HG02610 (cell line): ENCODE data around the gene LRRC17.

Source experiments
- ATAC-seq: cut with Tn5 transposase; IDR thresholded peaks from one replicate; pipeline ENCODE4 v1.9.1; 2021; ENCODE audit warnings: mild to moderate bottlenecking, moderate library complexity; ENCODE audit not compliant: unreplicated experiment

LRRC17 gene

GRCh38 chr7:102912742-102913141 is at the start of gene LRRC17:
Gene LRRC17 (plus strand): TSS chr7:102913000. CDS start chr7:102933914, 20,914 bp downstream.
- ATAC-seq = no peak

GRCh38 chr7:102864958-102865357 is 47.8 kb upstream of the LRRC17 start:
- no peak for ATAC-seq

- no peak for ATAC-seq
These were observed 46.1 kb upstream of the LRRC17 start for GRCh38 chr7:102866535-102867215.

GRCh38 chr7:102869195-102869594 is 43.6 kb upstream of the LRRC17 start:
- no peak for ATAC-seq

GRCh38 chr7:102872460-102872859 is 40.3 kb upstream of the LRRC17 start:
- ATAC-seq = no peak

- peak; percentile 29 for ATAC-seq
These were observed 39.2 kb upstream of the LRRC17 start for GRCh38 chr7:102873470-102874165.

GRCh38 chr7:102874166-102874829 is 38.5 kb upstream of the LRRC17 start:
- peak; percentile 98 for ATAC-seq

- ATAC-seq = no peak
These were observed 37.8 kb upstream of the LRRC17 start for GRCh38 chr7:102874966-102875365.

GRCh38 chr7:102875700-102876295 is 37.0 kb upstream of the LRRC17 start:
- no peak for ATAC-seq

GRCh38 chr7:102883098-102883860 is 29.5 kb upstream of the LRRC17 start:
- ATAC-seq = no peak

GRCh38 chr7:102888561-102889233 is 24.1 kb upstream of the LRRC17 start:
- no peak for ATAC-seq

GRCh38 chr7:102889851-102890250 is 22.9 kb upstream of the LRRC17 start:
- ATAC-seq = no peak

GRCh38 chr7:102890292-102890970 is 22.4 kb upstream of the LRRC17 start:
- ATAC-seq = no peak

- no peak for ATAC-seq
These were observed 21.7 kb upstream of the LRRC17 start for GRCh38 chr7:102890971-102891692.

GRCh38 chr7:102891693-102892261 is 21.0 kb upstream of the LRRC17 start:
- no peak for ATAC-seq

- no peak for ATAC-seq
These were observed 20.0 kb upstream of the LRRC17 start for GRCh38 chr7:102892631-102893278.

- no peak for ATAC-seq
These were observed 17.2 kb upstream of the LRRC17 start for GRCh38 chr7:102895602-102896001.

GRCh38 chr7:102896585-102896984 is 16.2 kb upstream of the LRRC17 start:
- no peak for ATAC-seq
